Measurements from ENCODE around the gene COX19.

Gene COX19

GRCh38 chr7:977326-978048, 2.1 kb upstream of the COX19 start:
- no peak for TF ChIP-seq JUND (IDR thresholded peaks at IDR 0.05; ENCODE audit: low read depth)
- in situ Hi-C loops (cut with HindIII; ENCODE audit: low pct_unique_long_range_greater_than_20kb, low sequenced_read_pairs): no loop called here
- no peak for DNase-seq (ENCODE audit: low read depth in 1 of 2, low spot score in 1 of 2)

GRCh38 chr7:976901-977325, 1.6 kb upstream of the COX19 start:
- TF ChIP-seq JUND (IDR thresholded peaks at IDR 0.05; ENCODE audit: low read depth): no peak
- in situ Hi-C loops (cut with HindIII; ENCODE audit: low pct_unique_long_range_greater_than_20kb, low sequenced_read_pairs): no loop called here
- DNase-seq (ENCODE audit: low read depth in 1 of 2, low spot score in 1 of 2): no peak

DNA sequence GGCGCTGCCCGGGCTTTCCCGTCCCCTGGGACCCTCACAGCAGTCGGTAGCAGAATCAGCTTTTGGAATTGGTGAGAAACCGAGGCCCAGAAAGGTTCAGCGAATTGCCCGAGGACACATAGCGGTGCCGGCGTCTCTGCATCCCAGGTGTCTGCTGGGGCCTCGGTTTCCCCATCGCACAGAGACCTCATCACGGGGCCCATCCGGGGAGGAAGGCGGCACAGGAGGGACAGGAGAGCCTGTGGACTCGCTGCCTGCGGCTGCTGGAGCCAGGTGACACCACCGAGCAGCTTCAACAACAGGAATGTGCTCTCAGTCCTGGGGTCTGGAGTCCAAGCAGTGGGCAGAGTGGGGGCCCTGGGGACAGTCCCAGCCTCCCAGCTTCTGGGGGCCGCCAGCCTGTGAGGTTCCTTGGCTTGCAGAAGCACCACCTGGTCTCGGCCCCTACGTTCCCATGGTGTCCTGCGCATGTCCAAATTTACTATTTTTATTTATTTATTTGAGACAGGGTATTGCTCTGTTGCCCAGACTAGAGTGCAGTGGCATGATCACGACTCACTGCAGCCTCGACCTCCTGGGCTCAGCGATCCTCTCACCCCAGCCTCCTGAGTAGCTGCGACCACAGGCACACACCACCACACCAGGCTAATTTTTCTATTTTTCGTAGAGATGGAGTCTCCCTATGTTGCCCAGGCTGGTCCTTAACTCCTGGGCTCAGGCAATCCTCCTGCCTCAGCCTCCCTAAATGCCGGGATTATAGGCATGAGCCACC, 539 bp upstream of the COX19 start:
- DNase-seq (ENCODE audit: low read depth in 1 of 2, low spot score in 1 of 2): no peak
- in situ Hi-C loops (cut with HindIII; ENCODE audit: low pct_unique_long_range_greater_than_20kb, low sequenced_read_pairs): no loop called here
- TF ChIP-seq JUND (IDR thresholded peaks at IDR 0.05; ENCODE audit: low read depth): no peak

- TF ChIP-seq JUND (IDR thresholded peaks at IDR 0.05; ENCODE audit: low read depth): no peak
- DNase-seq (ENCODE audit: low read depth in 1 of 2, low spot score in 1 of 2): no peak
- in situ Hi-C loops (cut with HindIII; ENCODE audit: low pct_unique_long_range_greater_than_20kb, low sequenced_read_pairs): no loop called here
Measured at GRCh38 chr7:974172-974571, 1.2 kb downstream of the COX19 start.

DNA sequence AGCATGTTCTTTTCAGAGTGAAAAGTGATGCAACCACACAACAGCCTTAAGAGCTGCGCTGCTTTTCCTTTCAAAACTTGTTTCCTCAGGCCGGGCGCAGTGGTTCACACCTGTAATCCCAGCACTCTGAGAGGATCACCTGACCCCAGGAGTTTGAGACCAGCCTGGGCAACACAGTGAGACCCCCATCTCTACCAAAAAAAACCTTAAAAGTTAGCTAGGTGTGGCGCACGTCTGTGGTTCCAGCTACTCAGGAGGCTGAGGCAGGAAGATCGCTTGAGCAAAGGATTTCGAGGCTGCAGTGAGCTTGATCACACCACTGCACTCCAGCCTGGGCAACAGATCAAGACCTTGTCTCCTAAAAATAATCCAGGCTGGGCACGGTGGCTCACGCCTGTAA, 2.0 kb downstream of the COX19 start:
- no peak for DNase-seq (ENCODE audit: low read depth in 1 of 2, low spot score in 1 of 2)
- no peak for TF ChIP-seq JUND (IDR thresholded peaks at IDR 0.05; ENCODE audit: low read depth)
- in situ Hi-C loops (cut with HindIII; ENCODE audit: low pct_unique_long_range_greater_than_20kb, low sequenced_read_pairs): no loop called here

DNA sequence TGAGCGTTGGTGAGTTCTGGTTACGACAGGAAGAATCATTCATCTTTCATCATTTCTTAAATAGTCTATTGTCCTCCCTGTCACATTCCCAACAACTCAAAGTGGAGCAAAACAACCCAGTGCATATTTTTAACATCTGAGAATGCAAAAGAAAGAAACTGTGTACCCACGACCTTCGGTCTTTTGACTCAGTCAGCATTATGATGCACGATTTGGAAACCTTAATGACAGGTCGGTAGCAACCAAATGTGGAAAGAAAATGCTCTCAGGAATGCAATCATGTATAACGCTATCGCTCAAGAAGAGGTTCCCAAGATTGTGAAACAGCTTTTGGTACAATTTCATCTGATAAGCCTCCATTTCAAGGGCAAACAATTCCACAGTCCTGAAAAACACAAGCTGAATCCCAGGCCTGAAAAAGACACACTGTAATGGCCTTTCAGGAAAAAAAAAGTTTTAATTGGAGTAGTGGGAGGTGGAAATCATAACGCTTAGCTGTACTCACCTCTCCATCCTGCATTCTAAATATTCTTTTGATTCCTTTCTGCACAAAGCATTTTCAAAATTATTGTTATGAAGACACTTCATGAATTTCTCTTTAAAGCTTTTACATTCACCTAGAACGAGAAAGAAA, 2.6 kb downstream of the COX19 start:
- DNase-seq (ENCODE audit: low read depth in 1 of 2, low spot score in 1 of 2): no peak
- no peak for TF ChIP-seq JUND (IDR thresholded peaks at IDR 0.05; ENCODE audit: low read depth)
- in situ Hi-C loops (cut with HindIII; ENCODE audit: low pct_unique_long_range_greater_than_20kb, low sequenced_read_pairs): no loop called here

DNA sequence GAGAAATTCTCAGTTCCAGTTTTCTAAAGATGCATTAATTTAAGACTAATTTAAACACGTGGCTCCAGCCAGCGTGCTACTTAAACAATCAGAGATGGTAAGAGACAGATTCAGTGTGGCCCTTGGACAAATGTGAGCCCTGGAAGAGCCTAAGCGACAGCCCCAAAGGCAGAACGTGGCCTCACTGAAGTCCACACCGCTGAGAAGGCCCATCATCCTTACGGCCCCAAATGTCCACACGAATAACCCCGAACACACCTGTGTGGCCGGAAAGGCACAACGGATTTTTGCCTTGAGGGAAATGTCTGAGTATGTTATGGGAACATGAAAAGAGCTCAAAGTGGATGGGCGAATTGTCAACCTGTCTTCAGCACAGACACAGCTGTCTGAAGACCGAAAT, 3.2 kb downstream of the COX19 start:
- DNase-seq (ENCODE audit: low read depth in 1 of 2, low spot score in 1 of 2): no peak
- in situ Hi-C loops (cut with HindIII; ENCODE audit: low pct_unique_long_range_greater_than_20kb, low sequenced_read_pairs): no loop called here

GRCh38 chr7:970744-971143, 4.6 kb downstream of the COX19 start:
- no peak for TF ChIP-seq JUND (IDR thresholded peaks at IDR 0.05; ENCODE audit: low read depth)
- no peak for DNase-seq (ENCODE audit: low read depth in 1 of 2, low spot score in 1 of 2)
- in situ Hi-C loops (cut with HindIII; ENCODE audit: low pct_unique_long_range_greater_than_20kb, low sequenced_read_pairs): no loop called here

More for the DNA sequence above, 3.2 kb downstream of the COX19 start:
- no peak for TF ChIP-seq JUND (IDR thresholded peaks at IDR 0.05; ENCODE audit: low read depth)

DNA sequence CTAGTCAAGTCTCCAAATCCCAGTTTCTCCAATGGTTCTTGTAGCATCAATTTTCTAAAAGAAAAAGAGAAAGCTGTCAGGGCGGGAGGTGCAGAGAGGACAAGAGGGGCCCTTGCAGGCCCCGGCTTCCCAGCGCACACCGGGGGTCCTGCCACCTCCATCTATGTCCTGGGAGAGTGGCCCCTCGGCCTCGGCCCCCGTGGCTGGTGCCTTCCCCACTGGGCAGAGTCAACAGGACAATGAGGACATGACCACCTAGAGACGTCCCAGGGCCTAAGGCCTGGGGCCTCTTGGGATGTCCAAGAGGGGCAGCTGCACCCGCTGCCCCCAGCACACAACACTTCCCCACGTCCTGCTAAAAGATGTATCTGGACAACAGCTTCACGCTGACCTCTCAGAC, 5.9 kb downstream of the COX19 start:
- TF ChIP-seq JUND (IDR thresholded peaks at IDR 0.05; ENCODE audit: low read depth): no peak
- in situ Hi-C loops (cut with HindIII; ENCODE audit: low pct_unique_long_range_greater_than_20kb, low sequenced_read_pairs): no loop called here
- no peak for DNase-seq (ENCODE audit: low read depth in 1 of 2, low spot score in 1 of 2)

DNA sequence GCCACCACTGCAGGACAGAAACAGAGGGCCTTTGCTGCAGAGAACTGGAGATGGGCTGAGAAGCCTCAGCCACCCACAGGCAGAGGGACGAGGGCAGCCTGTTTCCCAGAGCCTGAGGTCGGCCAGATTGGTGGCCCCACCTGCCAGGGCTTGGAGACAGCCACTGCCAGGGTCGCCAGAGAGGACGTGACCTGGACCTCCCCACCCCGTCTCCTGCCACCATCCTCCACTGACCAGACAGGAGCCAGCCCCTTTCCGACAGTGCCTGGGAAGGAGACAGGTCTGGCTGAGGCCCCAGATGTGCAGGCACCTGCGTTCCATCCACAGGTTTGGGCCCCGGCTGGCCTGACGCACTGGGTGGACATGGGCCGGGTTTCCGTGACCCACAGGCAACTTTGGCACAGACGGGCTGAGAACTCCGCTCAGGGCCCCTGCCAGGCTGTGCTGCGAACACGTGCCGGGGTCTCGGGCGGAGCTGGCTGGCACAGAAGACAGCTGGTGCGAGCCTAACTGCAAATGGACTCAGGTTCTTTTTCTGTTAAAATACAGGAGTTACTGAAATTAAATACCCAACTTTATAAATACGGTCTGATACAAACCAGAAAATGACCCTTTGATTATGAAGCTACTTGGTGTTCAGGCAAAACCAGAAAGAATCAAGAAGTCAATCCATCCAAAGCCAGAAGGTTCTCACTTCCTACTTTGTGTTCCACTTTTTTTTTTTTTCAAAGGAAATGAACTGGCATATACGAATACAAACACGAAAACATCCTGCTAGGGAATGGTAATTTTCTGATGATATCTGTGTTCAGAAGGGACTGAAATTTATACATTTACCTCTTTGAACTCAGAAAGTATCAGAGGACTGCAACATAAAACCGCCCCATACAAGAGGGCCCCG, 6.9 kb downstream of the COX19 start:
- TF ChIP-seq JUND (IDR thresholded peaks at IDR 0.05; ENCODE audit: low read depth): no peak
- in situ Hi-C loops (cut with HindIII; ENCODE audit: low pct_unique_long_range_greater_than_20kb, low sequenced_read_pairs): no loop called here
- no peak for DNase-seq (ENCODE audit: low read depth in 1 of 2, low spot score in 1 of 2)

GRCh38 chr7:967361-968082, 7.8 kb downstream of the COX19 start:
- in situ Hi-C loops (cut with HindIII; ENCODE audit: low pct_unique_long_range_greater_than_20kb, low sequenced_read_pairs): no loop called here
- TF ChIP-seq JUND (IDR thresholded peaks at IDR 0.05; ENCODE audit: low read depth): no peak
- DNase-seq (ENCODE audit: low read depth in 1 of 2, low spot score in 1 of 2): no peak
